HG02678 (cell line): ENCODE results near the gene VPS13D.

Source experiments
- ATAC-seq: cut with Tn5 transposase; IDR thresholded peaks from one replicate; pipeline ENCODE4 v1.9.1; 2021; ENCODE audit warnings: mild to moderate bottlenecking, moderate library complexity; ENCODE audit not compliant: unreplicated experiment

Gene VPS13D

GRCh38 chr1:12547586-12548225, 317.9 kb downstream of the VPS13D start:
- no peak for ATAC-seq

GRCh38 chr1:12548279-12548972, 318.6 kb downstream of the VPS13D start:
- ATAC-seq = no peak

GRCh38 chr1:12548973-12549459, 319.2 kb downstream of the VPS13D start:
- ATAC-seq = no peak

- no peak for ATAC-seq
These were observed 319.9 kb downstream of the VPS13D start for GRCh38 chr1:12549460-12550349.

- ATAC-seq = no peak
These were observed 321.8 kb downstream of the VPS13D start for GRCh38 chr1:12551584-12551983.

- ATAC-seq = no peak
These were observed 322.5 kb downstream of the VPS13D start for GRCh38 chr1:12552111-12552888.

GRCh38 chr1:12552951-12553921, 323.4 kb downstream of the VPS13D start:
- no peak for ATAC-seq

GRCh38 chr1:12553963-12554362, 324.1 kb downstream of the VPS13D start:
- ATAC-seq = no peak

GRCh38 chr1:12554521-12555305, 324.9 kb downstream of the VPS13D start:
- no peak for ATAC-seq

GRCh38 chr1:12555411-12556367, 325.9 kb downstream of the VPS13D start:
- no peak for ATAC-seq

GRCh38 chr1:12556368-12556930, 326.6 kb downstream of the VPS13D start:
- ATAC-seq = no peak

- ATAC-seq = no peak
These were observed 327.4 kb downstream of the VPS13D start for GRCh38 chr1:12556957-12557935.

GRCh38 chr1:12561121-12561520, 331.3 kb downstream of the VPS13D start:
- no peak for ATAC-seq
